Measurements from ENCODE around the gene JMJD7.

The JMJD7 gene

DNA sequence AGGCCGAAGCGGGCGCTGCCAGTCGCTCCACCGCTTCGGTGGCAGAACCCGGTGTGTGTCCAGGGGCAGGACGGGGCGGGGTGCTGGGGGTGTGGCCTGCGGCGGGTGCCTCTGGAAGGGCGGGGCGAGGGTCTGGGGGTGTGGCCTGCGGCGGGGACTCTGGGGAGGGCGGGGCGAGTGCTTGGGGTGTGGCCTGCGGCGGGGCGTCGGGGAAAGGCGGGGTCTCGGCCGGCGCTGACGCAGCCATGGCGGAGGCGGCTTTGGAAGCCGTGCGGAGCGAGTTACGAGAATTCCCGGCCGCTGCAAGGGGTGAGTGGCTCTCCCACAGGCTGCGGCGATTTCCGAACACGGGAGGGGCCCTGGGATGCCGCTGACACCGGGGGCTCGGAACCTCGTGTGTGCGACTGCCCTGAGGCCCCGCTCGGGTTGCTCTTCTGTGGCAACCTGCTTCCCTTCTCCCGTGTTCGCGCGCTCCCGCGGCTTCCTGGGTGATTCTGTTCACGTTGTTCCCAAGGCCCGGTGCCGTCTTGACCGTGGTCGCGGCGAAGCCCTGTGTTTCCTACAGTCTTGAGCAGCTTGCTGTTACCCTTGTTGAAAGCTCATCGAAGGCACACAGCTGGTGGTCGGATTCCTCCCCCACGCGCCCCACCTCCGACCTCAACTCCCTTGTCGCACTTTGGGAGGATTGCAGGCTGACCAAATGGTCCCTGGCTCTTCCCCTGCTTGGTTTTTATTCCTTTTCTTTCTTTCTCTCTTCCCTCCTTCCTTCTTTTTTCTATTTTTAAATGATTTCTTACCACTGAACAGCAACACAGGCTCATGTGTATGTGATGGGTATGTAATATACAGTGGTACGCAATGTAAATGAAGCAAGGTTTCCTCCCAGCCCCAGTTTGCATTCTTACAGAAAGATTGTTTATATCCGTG is at the start of gene JMJD7:
Gene JMJD7, plus strand, starts transcription at position 213 of the 927 bp plus-strand sequence. Its CDS starts 33 bp downstream, at position 246.
- TF ChIP-seq, protein P1, sequence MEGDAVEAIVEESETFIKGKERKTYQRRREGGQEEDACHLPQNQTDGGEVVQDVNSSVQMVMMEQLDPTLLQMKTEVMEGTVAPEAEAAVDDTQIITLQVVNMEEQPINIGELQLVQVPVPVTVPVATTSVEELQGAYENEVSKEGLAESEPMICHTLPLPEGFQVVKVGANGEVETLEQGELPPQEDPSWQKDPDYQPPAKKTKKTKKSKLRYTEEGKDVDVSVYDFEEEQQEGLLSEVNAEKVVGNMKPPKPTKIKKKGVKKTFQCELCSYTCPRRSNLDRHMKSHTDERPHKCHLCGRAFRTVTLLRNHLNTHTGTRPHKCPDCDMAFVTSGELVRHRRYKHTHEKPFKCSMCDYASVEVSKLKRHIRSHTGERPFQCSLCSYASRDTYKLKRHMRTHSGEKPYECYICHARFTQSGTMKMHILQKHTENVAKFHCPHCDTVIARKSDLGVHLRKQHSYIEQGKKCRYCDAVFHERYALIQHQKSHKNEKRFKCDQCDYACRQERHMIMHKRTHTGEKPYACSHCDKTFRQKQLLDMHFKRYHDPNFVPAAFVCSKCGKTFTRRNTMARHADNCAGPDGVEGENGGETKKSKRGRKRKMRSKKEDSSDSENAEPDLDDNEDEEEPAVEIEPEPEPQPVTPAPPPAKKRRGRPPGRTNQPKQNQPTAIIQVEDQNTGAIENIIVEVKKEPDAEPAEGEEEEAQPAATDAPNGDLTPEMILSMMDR (IDR thresholded peaks at IDR 0.05; ENCODE audit: low read depth, low read length) = no peak
- DNase-seq (ENCODE audit: extremely low read depth, low read depth) = peak; percentile 69

DNA sequence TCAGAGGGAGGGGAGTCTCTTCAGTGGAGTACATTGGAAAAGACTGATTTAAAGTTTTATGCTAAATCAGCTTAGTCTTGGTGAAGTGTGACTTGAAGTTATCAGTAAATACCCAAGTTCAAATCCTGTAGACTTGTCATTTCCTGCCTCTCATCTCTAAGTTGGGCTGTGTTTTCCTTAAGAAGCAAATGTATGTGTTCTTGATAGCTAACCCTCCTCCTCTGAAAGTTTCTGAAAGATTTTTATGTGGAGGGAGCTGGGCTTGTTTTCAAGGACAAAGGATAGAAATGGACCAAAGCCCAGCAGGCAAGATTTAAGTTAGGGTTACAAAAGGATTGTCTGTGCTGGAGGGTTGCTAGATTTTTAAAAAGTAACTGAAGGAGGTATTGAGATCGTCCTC is 49.4 kb upstream of the JMJD7 start:
- TF ChIP-seq, protein P1 (IDR thresholded peaks at IDR 0.05; ENCODE audit: low read depth, low read length) = no peak
- DNase-seq (ENCODE audit: extremely low read depth, low read depth) = no peak

DNA sequence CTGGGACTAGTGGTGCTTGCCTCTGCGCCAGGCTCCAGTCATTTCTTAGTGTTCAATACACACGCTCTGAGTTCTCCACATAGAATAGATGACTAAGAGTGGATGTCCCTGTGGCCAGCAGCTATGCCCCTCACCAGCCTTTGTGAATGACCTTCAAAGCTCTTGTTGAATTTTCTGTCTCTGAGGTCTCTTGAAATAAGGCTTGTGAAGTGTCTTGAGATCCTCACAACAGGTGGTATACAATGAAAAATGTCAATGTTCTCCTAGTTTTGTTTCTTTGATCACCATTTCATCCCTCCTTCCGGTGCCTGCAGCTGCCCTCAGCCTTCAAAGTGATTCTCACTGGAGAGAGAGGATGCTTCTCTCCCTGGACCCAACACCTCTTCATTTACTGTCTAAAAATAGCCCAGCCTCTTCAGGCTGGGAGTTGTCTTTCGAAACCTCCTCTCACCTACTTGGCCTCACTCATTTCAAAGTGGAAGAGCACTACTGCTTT is 48.2 kb upstream of the JMJD7 start:
- no peak for DNase-seq (ENCODE audit: extremely low read depth, low read depth)
- TF ChIP-seq, protein P1 (IDR thresholded peaks at IDR 0.05; ENCODE audit: low read depth, low read length) = no peak

DNA sequence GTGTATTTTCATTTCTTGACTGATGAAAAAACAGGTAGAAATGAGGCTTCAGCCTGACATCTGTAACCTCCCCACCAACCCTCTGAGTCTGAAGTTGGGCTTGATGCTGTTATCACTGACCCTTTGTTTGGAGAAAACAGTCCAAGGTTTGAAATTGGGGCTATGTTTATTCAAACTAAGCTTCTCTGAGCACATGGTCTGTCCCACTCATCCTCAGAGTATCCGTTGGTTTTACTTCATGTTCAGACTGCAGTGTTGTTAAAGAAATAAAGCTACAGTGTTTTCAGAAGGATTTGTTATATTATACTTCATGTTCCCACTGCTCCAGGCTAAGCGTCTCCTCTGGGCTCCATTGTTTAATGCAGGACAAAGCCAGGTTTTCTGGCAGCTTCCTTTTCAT is 47.6 kb upstream of the JMJD7 start:
- TF ChIP-seq, protein P1 (IDR thresholded peaks at IDR 0.05; ENCODE audit: low read depth, low read length) = no peak
- no peak for DNase-seq (ENCODE audit: extremely low read depth, low read depth)

DNA sequence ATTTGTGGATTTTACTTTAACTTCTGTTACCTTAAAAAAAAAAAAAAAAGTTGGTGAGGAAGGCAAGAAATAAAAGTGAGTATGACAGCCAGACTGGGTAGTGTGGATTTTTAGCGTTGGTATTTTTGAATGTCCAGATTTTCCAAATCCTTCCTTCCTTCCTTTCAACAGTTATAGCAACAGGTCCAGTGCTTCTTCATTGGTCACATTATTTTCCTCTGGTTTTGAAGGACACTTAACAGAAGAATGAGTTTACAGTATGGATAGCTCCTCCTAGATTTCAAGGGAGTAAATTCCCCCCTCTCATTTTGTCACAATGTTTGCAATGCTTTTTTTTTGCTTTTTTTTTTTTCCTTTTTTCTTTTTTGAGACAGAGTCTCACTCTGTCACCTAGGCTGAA is 47.2 kb upstream of the JMJD7 start:
- TF ChIP-seq, protein P1 (IDR thresholded peaks at IDR 0.05; ENCODE audit: low read depth, low read length) = no peak
- DNase-seq (ENCODE audit: extremely low read depth, low read depth) = no peak

DNA sequence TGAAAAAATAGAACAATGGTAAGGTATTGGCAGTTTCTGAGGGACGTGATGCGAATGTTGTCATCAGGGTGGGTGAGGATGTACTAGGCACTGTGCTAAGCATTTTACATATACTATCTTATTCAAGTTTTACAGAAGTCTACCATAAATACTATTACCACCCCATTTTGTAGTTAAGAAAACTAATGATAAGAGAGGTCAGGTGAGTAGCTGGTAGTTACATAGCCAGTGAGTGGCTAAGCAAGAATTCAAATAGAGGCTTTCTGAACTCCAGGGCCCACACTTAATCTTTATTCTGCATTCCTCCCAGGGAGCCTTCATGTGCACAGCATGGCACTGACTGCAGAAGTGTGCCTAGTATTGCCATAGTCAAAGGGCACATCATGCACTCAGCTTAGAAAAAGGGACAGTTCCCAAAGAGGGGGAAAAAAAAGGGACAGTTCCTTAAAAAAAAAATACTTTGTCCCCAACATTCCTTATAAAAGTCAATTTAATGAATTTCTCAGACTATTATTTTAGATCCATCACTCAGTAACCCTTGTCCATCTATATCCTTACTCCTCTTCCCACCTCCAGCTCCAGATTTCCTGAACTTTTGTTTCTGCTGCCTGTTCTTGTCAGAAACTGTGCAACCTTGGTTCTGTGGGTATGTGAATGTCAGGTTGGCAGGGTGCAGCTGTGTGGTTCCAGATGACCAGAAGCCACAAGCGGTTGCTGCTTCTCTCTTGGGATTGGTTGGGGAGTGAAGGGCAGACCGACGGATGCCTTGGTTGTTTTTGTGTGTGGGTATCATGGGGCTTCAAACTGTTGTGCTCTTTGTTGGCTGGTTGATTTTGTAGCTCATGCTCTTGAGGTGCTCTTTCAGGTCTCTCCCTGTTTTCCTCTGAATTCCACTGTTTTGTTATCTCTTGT is 45.3 kb upstream of the JMJD7 start:
- TF ChIP-seq, protein P1 (IDR thresholded peaks at IDR 0.05; ENCODE audit: low read depth, low read length) = no peak
- no peak for DNase-seq (ENCODE audit: extremely low read depth, low read depth)

Data from AG09319 (cell line).